ENCODE results near the gene GDF3.

The GDF3 gene

GRCh38 chr12:7661741-7662140 is 33.8 kb downstream of the GDF3 start:
- no peaks in the 10 kb centered on the region for H4K20me1 ChIP-seq (ENCODE audit: insufficient read depth, low read length)
- H3K9ac ChIP-seq (ENCODE audit: low read length): no peak overlapping the region

DNA sequence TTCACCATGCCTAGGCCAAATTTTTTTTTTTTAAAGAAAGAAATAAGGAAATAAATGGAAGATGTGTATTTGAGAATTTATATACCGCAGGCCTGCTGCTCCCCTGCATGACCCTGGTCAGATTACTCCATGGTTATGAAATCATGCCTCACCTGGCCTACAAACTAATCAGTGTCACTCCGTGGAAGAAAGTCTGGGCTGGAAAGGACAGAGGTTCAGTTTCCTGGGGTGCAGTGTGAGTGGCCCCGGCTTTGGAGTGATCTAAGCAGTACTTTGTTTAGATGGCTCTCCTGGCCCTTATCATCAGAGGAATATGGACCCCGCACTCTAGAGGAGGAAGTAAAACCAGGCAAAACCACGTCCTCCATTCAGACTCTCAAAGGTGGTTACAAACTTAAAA is 39.5 kb downstream of the GDF3 start:
- Histone ChIP-seq H3K27me3 (ENCODE audit: insufficient read depth, low read length) (no peaks in the 10 kb centered on the region), H3K4me3 (ENCODE audit: low read depth, low read length, poor library complexity, severe bottlenecking) (no peak overlapping the region), H2AFZ (ENCODE audit: low read length) (no peak overlapping the region), H3K9me2 (ENCODE audit: low read depth, low read length) (no peaks in the 10 kb centered on the region), H3K4me1 (ENCODE audit: insufficient read depth, low read length, severe bottlenecking) (no peaks in the 10 kb centered on the region), H3K79me2 (ENCODE audit: insufficient read depth, low read length) (no peaks in the 10 kb centered on the region), H3K27ac (ENCODE audit: low read depth, low read length, poor library complexity, severe bottlenecking) (no peak overlapping the region), H4K20me1 (ENCODE audit: insufficient read depth, low read length) (no peaks in the 10 kb centered on the region), H3K9me3 (ENCODE audit: low read length) (no peaks in the 10 kb centered on the region), H3F3A (ENCODE audit: insufficient read depth, low read length) (no peaks in the 10 kb centered on the region), H3K4me2 (ENCODE audit: low read length) (no peak overlapping the region), H3K9ac (ENCODE audit: low read length) (no peak overlapping the region), H3K36me3 (ENCODE audit: insufficient read depth, low read length) (no peaks in the 10 kb centered on the region)
- TF ChIP-seq CTCF (IDR thresholded peaks at IDR 0.05; ENCODE audit: low read length) (no peak), EZH2 (IDR thresholded peaks at IDR 0.05; ENCODE audit: borderline replicate concordance, low read length) (no peak)

More at GRCh38 chr12:7661741-7662140, 33.8 kb downstream of the GDF3 start:
- no peak overlapping the region for H2AFZ ChIP-seq (ENCODE audit: low read length)
- no peaks in the 10 kb centered on the region for H3K9me3 ChIP-seq (ENCODE audit: low read length)
- no peaks in the 10 kb centered on the region for H3K36me3 ChIP-seq (ENCODE audit: insufficient read depth, low read length)
- no peak overlapping the region for H3K4me2 ChIP-seq (ENCODE audit: low read length)
- no peaks in the 10 kb centered on the region for H3F3A ChIP-seq (ENCODE audit: insufficient read depth, low read length)
- no peak overlapping the region for H3K27ac ChIP-seq (ENCODE audit: low read depth, low read length, poor library complexity, severe bottlenecking)
- no peak overlapping the region for H3K4me3 ChIP-seq (ENCODE audit: low read depth, low read length, poor library complexity, severe bottlenecking)
- H3K79me2 ChIP-seq (ENCODE audit: insufficient read depth, low read length): no peaks in the 10 kb centered on the region
- no peaks in the 10 kb centered on the region for H3K9me2 ChIP-seq (ENCODE audit: low read depth, low read length)
- H3K4me1 ChIP-seq (ENCODE audit: insufficient read depth, low read length, severe bottlenecking): no peaks in the 10 kb centered on the region
- peaks cover 7% of the 10 kb centered on the region; the same call in 1 of the 2 replicates for H3K27me3 ChIP-seq (ENCODE audit: insufficient read depth, low read length)
- TF ChIP-seq CTCF (IDR thresholded peaks at IDR 0.05; ENCODE audit: low read length): no peak
- TF ChIP-seq EZH2 (IDR thresholded peaks at IDR 0.05; ENCODE audit: borderline replicate concordance, low read length): no peak

- no peaks in the 10 kb centered on the region for H3K9me2 ChIP-seq (ENCODE audit: low read depth, low read length)
- H3K4me1 ChIP-seq (ENCODE audit: insufficient read depth, low read length, severe bottlenecking): peaks cover 11% of the 10 kb centered on the region
- no peak for TF ChIP-seq CTCF (IDR thresholded peaks at IDR 0.05; ENCODE audit: low read length)
- no peak for TF ChIP-seq EZH2 (IDR thresholded peaks at IDR 0.05; ENCODE audit: borderline replicate concordance, low read length)
- no peak overlapping the region for H3K27ac ChIP-seq (ENCODE audit: low read depth, low read length, poor library complexity, severe bottlenecking)
- H3K79me2 ChIP-seq (ENCODE audit: insufficient read depth, low read length): no peaks in the 10 kb centered on the region
- H3K9ac ChIP-seq (ENCODE audit: low read length): no peak overlapping the region
- H2AFZ ChIP-seq (ENCODE audit: low read length): no peak overlapping the region
- no peak overlapping the region for H3K4me2 ChIP-seq (ENCODE audit: low read length)
- H3K36me3 ChIP-seq (ENCODE audit: insufficient read depth, low read length): no peaks in the 10 kb centered on the region
- H3K9me3 ChIP-seq (ENCODE audit: low read length): no peaks in the 10 kb centered on the region
- H3F3A ChIP-seq (ENCODE audit: insufficient read depth, low read length): peaks cover 3% of the 10 kb centered on the region; the same call in 1 of the 2 replicates
- no peaks in the 10 kb centered on the region for H4K20me1 ChIP-seq (ENCODE audit: insufficient read depth, low read length)
- H3K27me3 ChIP-seq (ENCODE audit: insufficient read depth, low read length): peaks cover 4% of the 10 kb centered on the region; the same call in 1 of the 2 replicates
- H3K4me3 ChIP-seq (ENCODE audit: low read depth, low read length, poor library complexity, severe bottlenecking): no peak overlapping the region
Observed at GRCh38 chr12:7650091-7650490, 45.5 kb downstream of the GDF3 start.

Measured in OCI-LY1 (cell line).